Measurements from ENCODE around the gene TPI1.
"Not testable (repeated sequence)": the region's sequence is repeated elsewhere in the genome, so short reads cannot be mapped to it uniquely, and the experiment has no call there.

TPI1 gene

GRCh38 chr12:6847676-6848075, 19.7 kb upstream of the TPI1 start:
- DNase-seq (ENCODE audit: low read depth): no peak

GRCh38 chr12:6849427-6849826, 17.9 kb upstream of the TPI1 start:
- no peak for DNase-seq (ENCODE audit: low read depth)

- DNase-seq (ENCODE audit: low read depth): no peak
These were observed 17.3 kb upstream of the TPI1 start for GRCh38 chr12:6849976-6850560.

DNA sequence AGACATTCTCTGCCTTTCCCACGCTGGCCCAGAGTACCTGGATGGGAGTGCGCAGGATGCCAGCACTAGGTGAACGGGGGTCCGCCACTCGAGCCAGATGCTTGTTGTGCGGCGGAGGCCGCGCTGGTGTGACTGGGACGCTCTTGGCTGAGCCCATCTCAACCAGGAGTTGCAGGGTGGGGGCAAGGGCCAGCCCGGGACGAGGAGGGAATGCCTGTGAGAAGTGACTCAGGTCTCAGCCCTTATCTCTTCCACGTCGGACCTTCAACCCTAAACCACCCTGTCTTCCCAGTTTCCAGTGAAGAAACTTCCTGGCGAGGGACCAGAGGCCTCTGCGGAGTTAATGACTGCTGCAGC, 16.6 kb upstream of the TPI1 start:
- DNase-seq (ENCODE audit: low read depth): no peak

DNA sequence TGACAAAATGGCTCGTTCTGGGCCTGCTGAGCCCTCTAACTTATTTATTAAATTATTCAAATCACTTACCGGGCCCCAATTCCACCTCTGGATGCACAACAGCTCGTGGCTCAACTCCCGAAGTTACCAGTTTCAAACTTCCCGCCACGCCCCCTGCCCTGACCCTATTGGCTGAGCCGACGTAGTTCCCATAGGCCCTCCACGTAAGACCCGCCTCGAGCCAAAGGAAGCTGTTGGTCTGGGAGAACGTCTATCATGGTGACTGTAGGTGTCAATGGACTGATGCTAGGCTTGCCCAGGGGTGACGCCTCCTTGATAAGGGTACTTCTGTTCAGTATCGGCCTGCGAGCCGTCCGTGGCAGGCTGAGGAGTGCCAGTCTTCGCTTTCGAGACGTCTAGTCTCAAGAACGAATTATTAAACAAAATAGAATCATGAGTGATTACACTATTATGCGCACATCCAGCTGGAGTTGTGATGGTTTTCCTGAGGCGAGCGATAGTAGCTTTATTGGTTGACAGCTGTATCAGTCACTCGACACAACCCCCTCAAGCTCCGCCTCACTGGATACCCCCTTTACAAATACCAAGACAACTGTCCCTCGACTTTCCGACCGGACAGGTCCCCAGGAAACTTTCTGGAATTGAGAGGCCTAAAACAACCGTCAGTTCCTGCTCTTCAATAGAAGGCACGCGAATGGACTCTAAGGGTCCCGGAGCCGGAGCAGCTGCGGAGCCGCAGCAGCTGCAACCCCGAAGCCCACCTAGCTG, 16.0 kb upstream of the TPI1 start, which contains the start of gene CDCA3:
Gene CDCA3, minus strand, starts transcription at position 134 of the 768 bp plus-strand sequence. CDS start 334 bp downstream, outside the sequence.
- DNase-seq (ENCODE audit: low read depth): peak; percentile 86

- peak; percentile 98 for DNase-seq (ENCODE audit: low read depth)
These were observed 15.2 kb upstream of the TPI1 start, which contains the start of gene USP5 for GRCh38 chr12:6851921-6852650. USP5 (plus strand) TSS chr12:6852150; CDS start chr12:6852180, 30 bp downstream.

DNA sequence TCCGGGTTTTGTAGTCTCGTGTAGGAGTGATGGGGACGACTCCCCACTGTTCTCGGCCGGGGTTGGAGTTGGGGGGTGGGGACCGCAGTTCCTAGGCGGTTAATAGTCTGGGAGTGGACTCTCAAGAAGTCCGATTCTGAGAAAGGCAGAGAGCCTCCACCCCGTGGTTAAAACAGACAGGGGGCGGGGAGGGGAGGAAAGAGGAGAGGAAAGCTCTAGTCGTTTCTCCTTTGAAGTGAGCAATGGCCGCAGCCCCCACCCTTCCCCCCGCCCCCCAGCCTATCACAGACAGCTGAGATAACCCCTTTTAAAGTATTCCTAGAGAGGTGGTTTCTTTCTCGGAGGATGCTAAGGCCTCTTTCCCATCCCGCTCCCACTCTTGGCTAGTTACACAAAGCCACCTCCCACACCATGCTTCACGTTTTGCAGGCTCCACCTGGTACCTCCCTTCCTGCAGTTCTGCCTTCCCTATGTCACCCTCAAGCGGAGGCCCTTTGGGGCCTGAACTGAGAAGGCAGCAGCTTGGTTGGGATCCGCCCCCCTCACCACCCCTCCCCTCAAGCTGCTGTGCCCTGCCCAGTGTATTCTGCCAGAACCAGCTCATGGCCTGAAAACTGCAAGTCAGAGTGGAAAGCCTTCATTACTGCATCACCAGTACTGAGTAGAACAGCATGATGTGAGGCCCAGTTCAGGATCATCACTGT, 14.5 kb upstream of the TPI1 start:
- DNase-seq (ENCODE audit: low read depth): peak; percentile 73

- DNase-seq (ENCODE audit: low read depth): no peak
These were observed 13.7 kb upstream of the TPI1 start for GRCh38 chr12:6853626-6854025.

- no peak for DNase-seq (ENCODE audit: low read depth)
These were observed 13.3 kb upstream of the TPI1 start for GRCh38 chr12:6854036-6854435.

- no peak for DNase-seq (ENCODE audit: low read depth)
These were observed 12.0 kb upstream of the TPI1 start for GRCh38 chr12:6855322-6855721.

DNA sequence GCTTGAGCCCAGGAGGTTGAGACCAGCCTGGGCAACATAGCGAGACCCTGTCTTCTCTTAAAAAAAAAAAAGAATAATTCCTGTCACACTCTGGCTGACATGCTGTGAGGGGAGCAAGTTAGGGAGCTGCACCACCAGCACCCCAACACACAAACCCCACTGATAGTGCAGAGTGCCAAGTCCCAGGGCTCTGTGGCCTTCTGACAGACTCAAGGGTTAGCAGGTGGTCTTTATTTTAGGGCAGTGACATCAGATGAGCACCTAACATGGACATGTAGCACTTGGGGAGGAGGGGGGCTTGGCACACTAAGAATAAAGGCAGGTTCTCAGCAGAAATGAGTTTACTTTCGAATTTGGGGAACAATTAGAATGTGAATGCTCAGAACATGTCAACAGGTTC, 8.5 kb upstream of the TPI1 start:
- no peak for DNase-seq (ENCODE audit: low read depth)

- DNase-seq (ENCODE audit: low read depth): no peak
These were observed 7.2 kb upstream of the TPI1 start for GRCh38 chr12:6860116-6860515.

GRCh38 chr12:6860942-6861341, 6.4 kb upstream of the TPI1 start:
- DNase-seq (ENCODE audit: low read depth): no peak

DNA sequence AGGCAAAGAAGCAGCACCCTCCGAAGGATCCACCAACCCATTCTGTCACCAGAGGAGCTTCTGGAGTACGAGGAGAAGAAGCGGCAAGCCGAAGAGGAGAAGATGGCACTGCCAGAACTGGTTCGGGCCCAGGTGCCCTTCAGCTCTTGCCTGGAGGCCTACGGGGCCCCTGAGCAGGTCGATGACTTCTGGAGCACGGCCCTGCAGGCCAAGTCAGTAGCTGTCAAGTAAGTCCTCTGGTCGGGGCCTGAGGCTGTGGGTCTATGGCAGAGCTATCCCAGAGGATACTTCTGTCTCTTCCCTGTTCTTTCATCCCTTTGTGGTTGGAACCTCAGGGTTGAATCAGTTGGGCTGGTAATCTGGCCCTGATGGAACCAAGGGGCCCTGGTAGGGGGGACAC, 5.9 kb upstream of the TPI1 start:
- no peak for DNase-seq (ENCODE audit: low read depth)

DNA sequence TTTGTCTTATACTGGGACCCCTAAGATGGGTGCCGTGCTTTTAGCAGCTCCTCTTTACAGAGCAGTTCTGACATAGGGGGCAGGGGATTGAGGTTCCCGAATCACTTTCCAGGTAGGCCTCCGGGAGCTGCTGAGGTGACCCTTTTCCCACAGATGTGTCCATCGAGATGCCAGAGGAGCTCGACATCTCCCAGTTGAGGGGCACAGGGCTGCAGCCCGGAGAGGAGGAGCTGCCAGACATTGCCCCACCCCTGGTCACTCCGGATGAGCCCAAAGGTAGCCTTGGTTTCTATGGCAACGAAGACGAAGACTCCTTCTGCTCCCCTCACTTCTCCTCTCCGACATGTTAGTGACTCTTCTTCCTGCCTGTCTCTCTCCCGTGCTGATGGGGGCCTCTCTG, 4.3 kb upstream of the TPI1 start:
- DNase-seq (ENCODE audit: low read depth): no peak

DNA sequence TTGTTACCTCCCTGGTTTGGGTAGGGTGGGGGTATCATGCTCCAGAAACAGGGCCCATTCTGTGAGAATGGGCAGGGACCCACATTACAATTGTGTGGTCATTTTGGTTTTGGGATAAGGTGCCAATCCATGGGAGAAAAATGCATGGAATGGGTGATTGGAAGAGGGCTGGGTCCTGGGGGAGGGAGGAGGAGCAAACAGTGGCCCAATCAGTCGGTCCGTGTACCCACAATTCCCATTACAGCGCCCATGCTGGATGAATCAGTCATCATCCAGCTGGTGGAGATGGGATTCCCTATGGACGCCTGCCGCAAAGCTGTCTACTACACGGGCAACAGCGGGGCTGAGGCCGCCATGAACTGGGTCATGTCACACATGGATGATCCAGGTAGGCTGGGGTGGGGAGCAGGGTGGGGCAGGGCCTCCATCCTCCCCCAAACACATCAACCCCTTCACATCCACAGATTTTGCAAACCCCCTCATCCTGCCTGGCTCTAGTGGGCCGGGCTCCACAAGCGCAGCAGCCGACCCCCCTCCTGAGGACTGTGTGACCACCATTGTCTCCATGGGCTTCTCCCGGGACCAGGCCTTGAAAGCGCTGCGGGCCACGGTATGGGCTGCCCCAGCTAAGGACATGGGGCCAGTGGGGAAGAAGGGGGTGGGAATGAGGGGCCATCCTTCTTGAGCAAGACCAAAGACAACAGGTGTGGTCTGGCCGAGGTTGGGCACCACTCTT, 3.6 kb upstream of the TPI1 start:
- no peak for DNase-seq (ENCODE audit: low read depth)

DNA sequence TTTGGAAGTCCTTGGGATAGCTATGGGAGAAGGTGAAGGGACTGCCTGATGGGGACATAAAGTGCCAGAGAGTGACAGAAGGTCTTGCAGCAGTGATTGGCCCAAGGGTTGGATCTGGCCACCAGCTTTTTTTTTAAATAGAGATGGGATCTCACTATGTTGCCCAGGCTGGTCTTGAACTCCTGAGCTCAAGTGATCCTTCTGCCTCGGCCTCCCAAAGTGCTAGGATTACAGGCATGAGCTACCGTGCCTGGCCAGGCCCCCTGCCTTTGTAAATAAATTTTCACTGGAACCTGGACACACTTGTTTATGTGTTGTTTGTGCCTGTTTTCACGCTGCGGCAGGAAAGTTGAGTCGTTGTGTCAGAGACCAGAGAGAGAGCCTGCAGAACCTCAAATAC, 2.0 kb upstream of the TPI1 start:
- DNase-seq (ENCODE audit: low read depth): not testable (repeated sequence)

- no peak for DNase-seq (ENCODE audit: low read depth)
These were observed 990 bp upstream of the TPI1 start for GRCh38 chr12:6866163-6866919.

- no peak for DNase-seq (ENCODE audit: low read depth)
These were observed 365 bp upstream of the TPI1 start for GRCh38 chr12:6866920-6867412.

GRCh38 chr12:6868211-6869048, 1.1 kb downstream of the TPI1 start:
- DNase-seq (ENCODE audit: low read depth): no peak
